H9 (cell line): ENCODE measurements around the gene CCL25. TPM values are rescaled to one million over a fixed set of nuclear protein-coding genes. Genes with fewer than 3 reads are reported as not detected.

ENCODE experiments used
- DNase-seq: peaks from one replicate; pipeline ENCODE4 v3.0.0-alpha.2; 2017
- H2AFZ ChIP-seq: one replicate; pipeline ENCODE4 v1.6.1; 2013; ENCODE audit warnings: mild to moderate bottlenecking, low read length, control low read depth, moderate library complexity
- H2AK5ac ChIP-seq: 2 replicates; pipeline ENCODE4 v1.6.1; 2013; ENCODE audit warnings: low read length, control low read depth, mixed read lengths; ENCODE audit not compliant: insufficient read length
- H2BK120ac ChIP-seq: one replicate; pipeline ENCODE4 v1.6.1; 2013; ENCODE audit warnings: low read depth, mild to moderate bottlenecking, low read length, control low read depth, inconsistent platforms; ENCODE audit not compliant: poor library complexity, severe bottlenecking
- H2BK12ac ChIP-seq: 2 replicates; pipeline ENCODE4 v1.6.1; 2013; ENCODE audit warnings: low read length, control low read depth, mixed read lengths, low read depth; ENCODE audit not compliant: insufficient read length
- H2BK15ac ChIP-seq: 2 replicates; pipeline ENCODE4 v1.6.1; 2013; ENCODE audit warnings: low read depth, low read length, control low read depth
- H2BK20ac ChIP-seq: one replicate; pipeline ENCODE4 v1.6.1; 2013; ENCODE audit warnings: low read depth, mild to moderate bottlenecking, low read length, control low read depth, inconsistent platforms; ENCODE audit not compliant: poor library complexity, severe bottlenecking
- H2BK5ac ChIP-seq: 2 replicates; pipeline ENCODE4 v1.6.1; 2013; ENCODE audit warnings: low read length, control low read depth, mixed read lengths; ENCODE audit not compliant: insufficient read length
- H3K14ac ChIP-seq: 2 replicates; pipeline ENCODE4 v1.6.1; 2013; ENCODE audit warnings: low read length, control low read depth; ENCODE audit not compliant: insufficient read depth
- H3K18ac ChIP-seq: 2 replicates; pipeline ENCODE4 v1.6.1; 2013; ENCODE audit warnings: low read depth, mild to moderate bottlenecking, mixed read lengths, low read length, control low read depth; ENCODE audit not compliant: insufficient read length
- H3K23ac ChIP-seq: 2 replicates; pipeline ENCODE4 v1.6.1; 2013; ENCODE audit warnings: low read length, control low read depth, mixed read lengths, low read depth; ENCODE audit not compliant: insufficient read length
- H3K23me2 ChIP-seq: 2 replicates; pipeline ENCODE4 v1.6.1; 2013; ENCODE audit warnings: low read depth, mild to moderate bottlenecking, mixed read lengths, low read length, control low read depth; ENCODE audit not compliant: insufficient read length, poor library complexity, severe bottlenecking
- H3K27ac ChIP-seq: 2 replicates; pipeline ENCODE4 v1.5.1; 2013; ENCODE audit warnings: low read length, control low read depth, mixed read lengths, low read depth; ENCODE audit not compliant: insufficient read length
- H3K27me3 ChIP-seq: 2 replicates; pipeline ENCODE4 v1.6.1; 2013; ENCODE audit warnings: low read length, control low read depth, inconsistent platforms; ENCODE audit not compliant: insufficient read depth
- H3K4ac ChIP-seq: 2 replicates; pipeline ENCODE4 v1.6.1; 2013; ENCODE audit warnings: low read depth, mild to moderate bottlenecking, control low read depth, inconsistent platforms, low read length, moderate library complexity
- H3K4me1 ChIP-seq: 2 replicates; pipeline ENCODE4 v1.6.1; 2013; ENCODE audit warnings: low read length, control low read depth, inconsistent platforms; ENCODE audit not compliant: insufficient read depth
- H3K4me2 ChIP-seq: 2 replicates; pipeline ENCODE4 v1.6.1; 2013; ENCODE audit warnings: low read length, control low read depth, mixed read lengths; ENCODE audit not compliant: insufficient read length, insufficient read depth
- H3K56ac ChIP-seq: 2 replicates; pipeline ENCODE4 v1.6.1; 2013; ENCODE audit warnings: low read depth, mild to moderate bottlenecking, mixed read lengths, low read length, control low read depth; ENCODE audit not compliant: insufficient read length
- H3K79me1 ChIP-seq: 2 replicates; pipeline ENCODE4 v1.6.1; 2013; ENCODE audit warnings: low read depth, mild to moderate bottlenecking, moderate library complexity, low read length, control low read depth, inconsistent platforms; ENCODE audit not compliant: insufficient read depth, poor library complexity, severe bottlenecking
- H3K79me2 ChIP-seq: 2 replicates; pipeline ENCODE4 v1.6.1; 2013; ENCODE audit warnings: low read length, control low read depth, inconsistent platforms; ENCODE audit not compliant: insufficient read depth
- H3K9ac ChIP-seq: 2 replicates; pipeline ENCODE4 v1.6.1; 2013; ENCODE audit warnings: low read length, control low read depth, mixed read lengths; ENCODE audit not compliant: insufficient read length; ENCODE audit errors: extremely low read depth
- H3K9me3 ChIP-seq: one replicate; pipeline ENCODE4 v1.6.1; 2013; ENCODE audit warnings: low read depth, low read length, inconsistent platforms; ENCODE audit not compliant: control insufficient read depth
- H3T11ph ChIP-seq: one replicate; pipeline ENCODE4 v1.6.1; 2013; ENCODE audit warnings: mild to moderate bottlenecking, low read length, control low read depth, inconsistent platforms
- H4K20me1 ChIP-seq: one replicate; pipeline ENCODE4 v1.6.1; 2013; ENCODE audit not compliant: control insufficient read depth, insufficient read length, insufficient read depth
- H4K5ac ChIP-seq: 2 replicates; pipeline ENCODE4 v1.6.1; 2013; ENCODE audit warnings: low read depth, mild to moderate bottlenecking, mixed read lengths, low read length, control low read depth; ENCODE audit not compliant: insufficient read length
- H4K8ac ChIP-seq: replicated peaks from 2 replicates; pipeline ENCODE4 v1.6.1; 2013; ENCODE audit warnings: low read length, control low read depth, mixed read lengths, low read depth; ENCODE audit not compliant: insufficient read length
- H4K91ac ChIP-seq: 2 replicates; pipeline ENCODE4 v1.6.1; 2013; ENCODE audit warnings: low read depth, mild to moderate bottlenecking, moderate library complexity, mixed read lengths, low read length, control low read depth; ENCODE audit not compliant: insufficient read length
- H3K27ac Mint-ChIP-seq, 3 experiments: 2 replicates in 2 of 3; 3 replicates in 1 of 3; pipeline ENCODE4 v1.8.0; 2020 to 2021; ENCODE audit warnings: mixed read lengths in 3 of 3, mild to moderate bottlenecking in 1 of 3, moderate library complexity in 1 of 3
- H3K27me3 Mint-ChIP-seq: 2 replicates; pipeline ENCODE4 v1.8.0; 2021; ENCODE audit warnings: low read depth, mild to moderate bottlenecking, moderate library complexity, mixed read lengths
- H3K36me3 Mint-ChIP-seq, 3 experiments: 2 replicates in 2 of 3; 3 replicates in 1 of 3; pipeline ENCODE4 v1.8.0; 2020 to 2021; ENCODE audit warnings: low read depth in 3 of 3, mixed read lengths in 3 of 3; ENCODE audit not compliant: insufficient read depth in 1 of 3
- H3K4me1 Mint-ChIP-seq, 2 experiments: 2 replicates each; pipeline ENCODE4 v1.8.0; 2020; ENCODE audit warnings: mixed read lengths in 2 of 2
- H3K4me3 Mint-ChIP-seq, 2 experiments: 2 replicates in 1 of 2; 3 replicates in 1 of 2; pipeline ENCODE4 v1.8.0; 2020 to 2021; ENCODE audit warnings: mild to moderate bottlenecking in 2 of 2, mixed read lengths in 2 of 2, moderate library complexity in 1 of 2
- H3K9me3 Mint-ChIP-seq, 2 experiments: 2 replicates in 1 of 2; 3 replicates in 1 of 2; pipeline ENCODE4 v1.8.0; 2020; ENCODE audit warnings: mild to moderate bottlenecking in 2 of 2, mixed read lengths in 2 of 2, moderate library complexity in 1 of 2
- WGBS: extraction: QIAGEN DNeasy Blood & Tissue Kit; methylation state at CpG from one replicate; pipeline ENCODE4 v1.1.7; 2013; ENCODE audit warnings: missing lambda C conversion rate, low lambda C conversion rate, mixed read lengths; ENCODE audit not compliant: insufficient read length; ENCODE audit errors: extremely low coverage; 5-methylcytosine and 5-hydroxymethylcytosine counted together
- total RNA-seq: library from RNA; stranded (reverse); gene quantifications from 2 replicates; pipeline ENCODE4 v1.2.1, GENCODE V29; 2021
- TF ChIP-seq, protein P1 (sequence below): fragments of 200-600 bp; sonication (generic); conservative IDR thresholded peaks from 3 replicates; pipeline ENCODE4 v1.8.0; 2021; ENCODE audit warnings: antibody characterized with exemption, mild to moderate bottlenecking

CCL25 gene
- total RNA-seq, 1 experiment from 2014 or later = not detected

GRCh38 chr19:8109890-8110662 is 57.5 kb downstream of the CCL25 start:
- no peaks in the 10 kb centered on the region for H4K20me1 ChIP-seq
- H2BK12ac ChIP-seq = no peak overlapping the region
- no peak overlapping the region for H4K91ac ChIP-seq
- no peak overlapping the region for H2AFZ ChIP-seq
- no peak overlapping the region for H3T11ph ChIP-seq
- H2BK5ac ChIP-seq = no peak overlapping the region
- no peak overlapping the region for H3K9ac ChIP-seq
- no peak overlapping the region for H4K8ac ChIP-seq
- no peak overlapping the region for H4K5ac ChIP-seq
- no peaks in the 10 kb centered on the region for H3K9me3 ChIP-seq
- H3K4ac ChIP-seq = no peak overlapping the region
- no peak overlapping the region for H2AK5ac ChIP-seq
- Mint-ChIP-seq H3K4me3 (no peak overlapping the region), H3K36me3 (peaks cover 35 to 43% (median 36%) of the 10 kb centered on the region in 3 experiments), H3K4me1 (0 out of 4 replicates have a peak, but pooled peaks cover 0 to 3% of the 10 kb centered on the region in 2 experiments), H3K9me3 (no peaks in the 10 kb centered on the region), H3K27ac (no peak overlapping the region; a peak in 1 of 7 replicates), H3K27me3 (no peaks in the 10 kb centered on the region)
- H2BK20ac ChIP-seq = no peak overlapping the region
- H3K4me1 ChIP-seq = no peaks in the 10 kb centered on the region
- H2BK120ac ChIP-seq = no peak overlapping the region
- H3K18ac ChIP-seq = no peak overlapping the region
- no peaks in the 10 kb centered on the region for H3K27me3 ChIP-seq
- WGBS = no CpG with 5 or more reads among the region's 7 CpGs
- TF ChIP-seq, protein P1, sequence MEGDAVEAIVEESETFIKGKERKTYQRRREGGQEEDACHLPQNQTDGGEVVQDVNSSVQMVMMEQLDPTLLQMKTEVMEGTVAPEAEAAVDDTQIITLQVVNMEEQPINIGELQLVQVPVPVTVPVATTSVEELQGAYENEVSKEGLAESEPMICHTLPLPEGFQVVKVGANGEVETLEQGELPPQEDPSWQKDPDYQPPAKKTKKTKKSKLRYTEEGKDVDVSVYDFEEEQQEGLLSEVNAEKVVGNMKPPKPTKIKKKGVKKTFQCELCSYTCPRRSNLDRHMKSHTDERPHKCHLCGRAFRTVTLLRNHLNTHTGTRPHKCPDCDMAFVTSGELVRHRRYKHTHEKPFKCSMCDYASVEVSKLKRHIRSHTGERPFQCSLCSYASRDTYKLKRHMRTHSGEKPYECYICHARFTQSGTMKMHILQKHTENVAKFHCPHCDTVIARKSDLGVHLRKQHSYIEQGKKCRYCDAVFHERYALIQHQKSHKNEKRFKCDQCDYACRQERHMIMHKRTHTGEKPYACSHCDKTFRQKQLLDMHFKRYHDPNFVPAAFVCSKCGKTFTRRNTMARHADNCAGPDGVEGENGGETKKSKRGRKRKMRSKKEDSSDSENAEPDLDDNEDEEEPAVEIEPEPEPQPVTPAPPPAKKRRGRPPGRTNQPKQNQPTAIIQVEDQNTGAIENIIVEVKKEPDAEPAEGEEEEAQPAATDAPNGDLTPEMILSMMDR = no peak
- no peak overlapping the region for H2BK15ac ChIP-seq
- no peak overlapping the region for H3K56ac ChIP-seq
- H3K79me2 ChIP-seq = no peaks in the 10 kb centered on the region; the same call in 1 of the 2 replicates
- no peak overlapping the region for H3K23ac ChIP-seq
- H3K23me2 ChIP-seq = no peaks in the 10 kb centered on the region
- no peaks in the 10 kb centered on the region for H3K79me1 ChIP-seq
- H3K4me2 ChIP-seq = no peak overlapping the region
- no peak for DNase-seq
- no peak overlapping the region for H3K27ac ChIP-seq
- no peak overlapping the region for H3K14ac ChIP-seq
